ENCODE results near the gene CEP350. TPM values are rescaled to one million over a fixed set of nuclear protein-coding genes. Genes with fewer than 3 reads are reported as not detected.

CEP350 gene
- total RNA-seq, 4 donors from 2014 or later = 74.4 to 89.0 (median 82.0) TPM

DNA sequence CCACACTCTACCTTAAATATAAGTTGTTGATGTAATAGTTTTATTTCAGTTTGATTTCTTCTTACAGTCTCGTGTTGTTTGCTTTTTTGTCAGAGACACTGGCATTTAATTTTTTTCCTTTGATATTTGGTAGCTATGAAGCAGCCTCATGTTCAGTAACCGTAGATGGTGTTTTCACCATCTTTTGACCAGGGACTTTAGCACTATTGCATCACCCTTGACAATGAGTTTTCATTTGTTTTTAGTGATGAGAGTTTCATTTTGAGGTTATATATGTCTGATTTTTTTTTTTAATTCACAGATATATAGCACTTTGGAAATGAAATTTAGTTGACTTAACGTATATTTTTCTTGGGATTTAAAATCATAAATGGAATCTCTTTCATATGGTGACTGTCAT, 36.2 kb downstream of the CEP350 start:
- Histone ChIP-seq H3K27ac (no peak overlapping the region), H3K4me1 (no peaks in the 10 kb centered on the region), H3K27me3 (no peaks in the 10 kb centered on the region), H3K9me3 (no peaks in the 10 kb centered on the region), H3K36me3 (peaks cover 0 to 63% of the 10 kb centered on the region in 2 donors), H3K4me3 (no peak overlapping the region)
- no peak for TF ChIP-seq POLR2AphosphoS5 (IDR thresholded peaks at IDR 0.05)
- TF ChIP-seq, protein P1, sequence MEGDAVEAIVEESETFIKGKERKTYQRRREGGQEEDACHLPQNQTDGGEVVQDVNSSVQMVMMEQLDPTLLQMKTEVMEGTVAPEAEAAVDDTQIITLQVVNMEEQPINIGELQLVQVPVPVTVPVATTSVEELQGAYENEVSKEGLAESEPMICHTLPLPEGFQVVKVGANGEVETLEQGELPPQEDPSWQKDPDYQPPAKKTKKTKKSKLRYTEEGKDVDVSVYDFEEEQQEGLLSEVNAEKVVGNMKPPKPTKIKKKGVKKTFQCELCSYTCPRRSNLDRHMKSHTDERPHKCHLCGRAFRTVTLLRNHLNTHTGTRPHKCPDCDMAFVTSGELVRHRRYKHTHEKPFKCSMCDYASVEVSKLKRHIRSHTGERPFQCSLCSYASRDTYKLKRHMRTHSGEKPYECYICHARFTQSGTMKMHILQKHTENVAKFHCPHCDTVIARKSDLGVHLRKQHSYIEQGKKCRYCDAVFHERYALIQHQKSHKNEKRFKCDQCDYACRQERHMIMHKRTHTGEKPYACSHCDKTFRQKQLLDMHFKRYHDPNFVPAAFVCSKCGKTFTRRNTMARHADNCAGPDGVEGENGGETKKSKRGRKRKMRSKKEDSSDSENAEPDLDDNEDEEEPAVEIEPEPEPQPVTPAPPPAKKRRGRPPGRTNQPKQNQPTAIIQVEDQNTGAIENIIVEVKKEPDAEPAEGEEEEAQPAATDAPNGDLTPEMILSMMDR (IDR thresholded peaks at IDR 0.05) = no peak
- TF ChIP-seq POLR2A (IDR thresholded peaks at IDR 0.05) = no peak
- TF ChIP-seq EP300 (IDR thresholded peaks at IDR 0.05) = no peak
- 78 to 86% methylated on average over 3 of the region's 3 CpGs for WGBS, 2 donors (ENCODE audit: low coverage in 1 of 2)
- ATAC-seq = no peak

DNA sequence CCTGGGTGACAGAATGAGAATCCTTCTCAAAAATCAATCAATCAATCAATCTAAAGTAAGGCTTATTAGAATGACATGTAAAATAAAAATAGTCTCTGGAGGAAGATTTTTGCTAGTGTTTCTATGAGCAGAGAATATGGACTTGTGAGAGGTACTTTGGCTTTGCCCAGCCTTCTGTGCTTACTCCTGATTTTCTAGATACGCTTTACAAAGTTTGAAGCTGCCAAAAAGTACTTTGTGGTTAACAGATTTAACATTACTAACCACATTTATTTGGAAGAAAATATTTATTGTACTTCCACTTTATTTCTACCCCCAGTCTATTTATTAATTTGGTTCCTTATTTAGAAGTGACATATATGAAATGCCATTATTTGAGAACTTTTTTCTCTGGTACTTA, 41.0 kb downstream of the CEP350 start:
- Histone ChIP-seq H3K9me3 (no peaks in the 10 kb centered on the region), H3K27me3 (no peaks in the 10 kb centered on the region), H3K4me1 (peaks cover 0 to 3% (median 0%) of the 10 kb centered on the region in 3 donors), H3K4me3 (no peak overlapping the region), H3K27ac (no peak overlapping the region), H3K36me3 (peaks cover 0 to 64% of the 10 kb centered on the region in 2 donors)
- WGBS, 2 donors (ENCODE audit: low coverage in 1 of 2) = 89 to 93% methylated on average over 1 of the region's 1 CpG
- TF ChIP-seq, protein P1 (IDR thresholded peaks at IDR 0.05) = no peak
- no peak for TF ChIP-seq POLR2A (IDR thresholded peaks at IDR 0.05)
- ATAC-seq = no peak

DNA sequence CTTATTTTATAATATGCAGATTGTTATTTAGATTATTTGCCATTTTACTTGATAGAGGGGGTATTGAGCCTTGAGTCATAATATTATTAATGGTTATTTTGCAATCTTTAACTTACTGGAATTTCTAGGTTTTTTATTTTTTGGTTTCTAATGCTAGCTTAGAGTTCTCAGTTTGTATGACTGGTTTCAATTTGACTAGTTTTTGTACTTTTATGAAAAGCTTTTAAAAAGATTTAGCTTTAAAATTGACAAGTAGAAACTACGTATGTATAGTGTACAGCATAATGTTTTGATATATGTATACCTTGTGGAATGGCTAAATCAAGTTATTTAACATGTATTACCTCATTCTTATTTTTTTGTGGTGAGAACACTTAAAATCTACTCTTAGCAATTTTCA, 41.5 kb downstream of the CEP350 start:
- TF ChIP-seq, protein P1 (IDR thresholded peaks at IDR 0.05) = no peak
- no peak for TF ChIP-seq POLR2A (IDR thresholded peaks at IDR 0.05)
- TF ChIP-seq POLR2AphosphoS5 (IDR thresholded peaks at IDR 0.05) = no peak
- TF ChIP-seq EP300 (IDR thresholded peaks at IDR 0.05) = no peak
- ATAC-seq = no peak
- Histone ChIP-seq H3K36me3 (peaks cover 0 to 62% of the 10 kb centered on the region in 2 donors), H3K4me1 (peaks cover 0 to 3% (median 0%) of the 10 kb centered on the region in 3 donors), H3K27me3 (no peaks in the 10 kb centered on the region), H3K9me3 (no peaks in the 10 kb centered on the region), H3K27ac (no peak overlapping the region), H3K4me3 (no peak overlapping the region)
- 95 to 100% methylated on average over 1 of the region's 1 CpG for WGBS, 2 donors (ENCODE audit: low coverage in 1 of 2)

DNA sequence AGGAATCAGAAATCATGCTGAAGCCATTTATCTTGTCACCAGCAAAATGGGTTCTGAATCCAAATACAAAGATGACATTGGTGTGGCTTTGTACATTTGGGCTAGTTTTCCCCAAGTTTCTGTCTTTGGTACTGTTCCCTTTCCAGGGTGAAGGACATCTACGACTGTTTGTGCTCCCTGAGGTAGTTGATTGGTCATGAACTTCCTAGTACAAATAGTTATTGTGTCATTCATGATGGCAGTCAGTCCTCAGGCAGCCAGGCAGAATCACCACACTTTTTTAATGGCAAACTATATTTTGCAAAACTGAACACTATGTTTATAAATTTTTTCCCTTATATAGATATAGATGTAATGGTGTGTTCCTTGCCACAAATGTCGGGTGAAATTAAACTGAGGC, 46.0 kb downstream of the CEP350 start:
- Histone ChIP-seq H3K36me3 (peaks cover 0 to 26% of the 10 kb centered on the region in 2 donors), H3K27ac (no peak overlapping the region), H3K9me3 (no peaks in the 10 kb centered on the region), H3K4me3 (no peak overlapping the region), H3K4me1 (peaks cover 0 to 24% (median 0%) of the 10 kb centered on the region in 3 donors), H3K27me3 (no peaks in the 10 kb centered on the region)
- 84 to 100% methylated on average over 2 of the region's 2 CpGs for WGBS, 2 donors (ENCODE audit: low coverage in 1 of 2)
- ATAC-seq = no peak
- TF ChIP-seq POLR2AphosphoS5 (IDR thresholded peaks at IDR 0.05) (no peak), EP300 (IDR thresholded peaks at IDR 0.05) (no peak), POLR2A (IDR thresholded peaks at IDR 0.05) (no peak)
- TF ChIP-seq, protein P1 (IDR thresholded peaks at IDR 0.05) = no peak

DNA sequence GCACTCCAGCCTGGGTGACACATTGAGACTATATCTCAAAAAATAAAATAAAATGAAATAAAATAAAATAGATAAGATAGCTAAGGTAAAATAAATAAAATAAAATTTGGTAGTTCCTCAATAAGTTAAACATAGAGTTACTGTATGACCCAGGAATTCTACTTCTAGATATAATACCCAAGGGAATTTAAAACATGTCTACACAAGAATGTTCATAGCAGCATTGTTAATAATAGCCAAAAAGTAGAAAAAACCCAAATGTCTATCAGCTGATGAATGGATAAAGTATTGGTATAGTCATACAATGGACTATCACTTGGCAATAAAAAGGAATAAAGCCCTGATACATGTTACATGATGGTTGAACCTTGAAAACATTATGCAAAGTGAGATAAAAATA, 47.8 kb downstream of the CEP350 start:
- Histone ChIP-seq H3K9me3 (no peaks in the 10 kb centered on the region), H3K27ac (no peak overlapping the region), H3K36me3 (peaks cover 0 to 29% of the 10 kb centered on the region in 2 donors), H3K4me1 (peaks cover 0 to 24% (median 0%) of the 10 kb centered on the region in 3 donors), H3K4me3 (no peak overlapping the region), H3K27me3 (no peaks in the 10 kb centered on the region)
- ATAC-seq = no peak
- TF ChIP-seq, protein P1 (IDR thresholded peaks at IDR 0.05) = no peak
- no peak for TF ChIP-seq EP300 (IDR thresholded peaks at IDR 0.05)
- no peak for TF ChIP-seq POLR2A (IDR thresholded peaks at IDR 0.05)
- no peak for TF ChIP-seq POLR2AphosphoS5 (IDR thresholded peaks at IDR 0.05)
